Muscle layer of duodenum (tissue), 2 donors: Measurements from ENCODE around the gene FNDC10.

Experiments
- H3K27ac ChIP-seq: one replicate; pipeline ENCODE4 v1.7.0; 2013; ENCODE audit warnings: mild to moderate bottlenecking, low read length
- H3K27me3 ChIP-seq: one replicate; pipeline ENCODE4 v1.7.0; 2013; ENCODE audit warnings: low read depth, mild to moderate bottlenecking, control low read depth, low read length
- H3K36me3 ChIP-seq, 2 donors: one replicate each; pipeline ENCODE4 v1.7.0; 2013; ENCODE audit warnings: low read length in 2 of 2, control low read depth in 1 of 2, mild to moderate bottlenecking in 1 of 2; ENCODE audit not compliant: insufficient read depth in 2 of 2, control insufficient read depth in 1 of 2
- H3K4me1 ChIP-seq, 2 donors: one replicate each; pipeline ENCODE4 v1.7.0; 2013; ENCODE audit warnings: low read length in 2 of 2, mild to moderate bottlenecking in 2 of 2, control low read depth in 1 of 2, moderate library complexity in 1 of 2; ENCODE audit not compliant: insufficient read depth in 2 of 2, control insufficient read depth in 1 of 2
- H3K4me3 ChIP-seq, 2 donors: one replicate each; pipeline ENCODE4 v1.7.0; 2013; ENCODE audit warnings: low read length in 2 of 2, low read depth in 1 of 2, mild to moderate bottlenecking in 1 of 2
- H3K9me3 ChIP-seq, 2 donors: one replicate each; pipeline ENCODE4 v1.7.0; 2013; ENCODE audit warnings: low read length in 2 of 2, control low read depth in 1 of 2, mild to moderate bottlenecking in 1 of 2; ENCODE audit not compliant: control insufficient read depth in 1 of 2
- donor health status: healthy.

FNDC10 gene

DNA sequence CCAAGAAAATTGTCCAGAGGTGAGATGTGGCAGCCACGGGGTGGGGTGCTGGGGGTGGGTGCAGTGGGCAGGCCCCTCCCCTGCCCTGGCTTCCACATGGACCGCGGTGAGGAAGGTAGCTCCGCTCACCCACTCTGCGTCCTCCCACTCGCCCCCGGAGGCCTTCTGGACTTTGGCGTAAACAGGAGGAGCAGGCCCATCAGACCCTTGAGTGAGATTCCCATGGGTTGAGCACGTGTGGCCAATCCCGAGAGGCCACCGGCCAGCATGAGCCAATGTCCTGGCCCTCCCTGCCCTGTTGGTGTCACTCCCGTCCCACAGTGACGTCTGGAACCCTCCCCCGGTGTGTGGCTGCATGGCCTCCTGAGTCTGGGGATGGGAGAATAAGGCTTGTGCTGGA is 51.3 kb downstream of the FNDC10 start:
- no peaks in the 10 kb centered on the region for H3K27me3 ChIP-seq
- no peaks in the 10 kb centered on the region for H3K9me3 ChIP-seq
- H3K4me1 ChIP-seq: peaks cover 0 to 4% of the 10 kb centered on the region in 2 donors
- no peaks in the 10 kb centered on the region for H3K36me3 ChIP-seq
- no peak overlapping the region for H3K27ac ChIP-seq
- H3K4me3 ChIP-seq: no peak overlapping the region
